ENCODE data around the gene RSBN1.
"Not testable (repeated sequence)": the region's sequence is repeated elsewhere in the genome, so short reads cannot be mapped to it uniquely, and the experiment has no call there.

Gene RSBN1

GRCh38 chr1:113749402-113749801 lies 62.9 kb downstream of the RSBN1 start:
- in situ Hi-C loops (cut with MboI; ENCODE audit: low sequenced_read_pairs), result no loop called here

- in situ Hi-C loops (cut with MboI; ENCODE audit: low sequenced_read_pairs), result no loop called here
Measured at GRCh38 chr1:113747376-113747775, 64.9 kb downstream of the RSBN1 start.

GRCh38 chr1:113745425-113745824 lies 66.9 kb downstream of the RSBN1 start:
- in situ Hi-C loops (cut with MboI; ENCODE audit: low sequenced_read_pairs), result no loop called here

DNA sequence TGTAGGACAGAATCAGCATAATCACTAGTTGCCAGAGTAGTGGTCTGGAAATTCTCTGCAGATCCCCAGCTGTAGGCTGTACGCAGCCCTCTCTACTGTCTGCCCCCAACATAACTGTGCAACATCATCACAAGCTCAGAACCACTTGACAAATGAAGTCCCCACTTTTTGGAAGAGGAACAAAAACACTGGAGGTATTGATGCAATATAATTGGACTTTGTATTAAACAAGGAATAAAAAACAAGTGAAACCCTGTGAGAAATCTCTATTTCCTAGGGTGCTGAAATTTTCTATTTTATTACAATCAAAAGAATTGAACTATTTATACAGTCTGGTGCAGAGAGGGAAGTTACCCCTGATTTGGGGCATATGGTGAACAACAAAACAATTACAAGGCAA lies 68.2 kb downstream of the RSBN1 start:
- in situ Hi-C loops (cut with MboI; ENCODE audit: low sequenced_read_pairs), result no loop called here

- in situ Hi-C loops (cut with MboI; ENCODE audit: low sequenced_read_pairs), result no loop called here
Measured at GRCh38 chr1:113742515-113742914, 69.8 kb downstream of the RSBN1 start.

GRCh38 chr1:113734357-113735055 lies 77.8 kb downstream of the RSBN1 start:
- in situ Hi-C loops (cut with MboI; ENCODE audit: low sequenced_read_pairs), result no loop called here

- in situ Hi-C loops (cut with MboI; ENCODE audit: low sequenced_read_pairs), result no loop called here
Measured at GRCh38 chr1:113732802-113733201, 79.5 kb downstream of the RSBN1 start.

- in situ Hi-C loops (cut with MboI; ENCODE audit: low sequenced_read_pairs), result no loop called here
Measured at GRCh38 chr1:113721010-113721409, 91.3 kb downstream of the RSBN1 start.

- in situ Hi-C loops (cut with MboI; ENCODE audit: low sequenced_read_pairs), result not testable (repeated sequence)
Measured at GRCh38 chr1:113718621-113719020, 93.7 kb downstream of the RSBN1 start.

- in situ Hi-C loops (cut with MboI; ENCODE audit: low sequenced_read_pairs), result not testable (repeated sequence)
Measured at GRCh38 chr1:113717506-113717905, 94.8 kb downstream of the RSBN1 start.

- in situ Hi-C loops (cut with MboI; ENCODE audit: low sequenced_read_pairs), result no loop called here
Measured at GRCh38 chr1:113714606-113715269, 97.5 kb downstream of the RSBN1 start.
